Skeletal muscle tissue (tissue), 4 donors: ENCODE results near the gene MYL6B. TPM values are rescaled to one million over a fixed set of nuclear protein-coding genes. Genes with fewer than 3 reads are reported as not detected.
"Not testable (repeated sequence)": the region's sequence is repeated elsewhere in the genome, so short reads cannot be mapped to it uniquely, and the experiment has no call there.

Experiments
- H3K27ac ChIP-seq: one replicate; pipeline ENCODE4 v1.7.0; 2013; ENCODE audit warnings: mild to moderate bottlenecking, low read depth, low read length, inconsistent platforms
- H3K27me3 ChIP-seq, 3 donors: one replicate each; pipeline ENCODE4 v1.7.0; 2013; ENCODE audit warnings: low read length in 3 of 3; ENCODE audit not compliant: control insufficient read depth in 3 of 3, insufficient read depth in 3 of 3
- H3K36me3 ChIP-seq, 3 donors: one replicate each; pipeline ENCODE4 v1.7.0; 2013; ENCODE audit warnings: low read length in 3 of 3; ENCODE audit not compliant: control insufficient read depth in 3 of 3, insufficient read depth in 3 of 3
- H3K4me1 ChIP-seq, 3 donors: one replicate each; pipeline ENCODE4 v1.7.0; 2013; ENCODE audit warnings: low read length in 3 of 3, mild to moderate bottlenecking in 3 of 3; ENCODE audit not compliant: control insufficient read depth in 3 of 3, insufficient read depth in 3 of 3
- H3K4me3 ChIP-seq, 3 donors: one replicate each; pipeline ENCODE4 v1.7.0; 2013; ENCODE audit warnings: low read length in 3 of 3
- H3K9ac ChIP-seq, 3 donors: one replicate each; pipeline ENCODE4 v1.7.0; 2013; ENCODE audit warnings: low read length in 3 of 3, mild to moderate bottlenecking in 3 of 3, moderate library complexity in 2 of 3, low read depth in 1 of 3
- H3K9me3 ChIP-seq, 3 donors: one replicate each; pipeline ENCODE4 v1.7.0; 2013; ENCODE audit warnings: low read length in 3 of 3; ENCODE audit not compliant: control insufficient read depth in 3 of 3
- total RNA-seq: library from RNA; depleted of rRNA; stranded (reverse); fragments of >200 nt; gene quantifications from one replicate; pipeline ENCODE4 v1.2.3, GENCODE V29; 2014
- donor health status: Osteomylitis.

MYL6B gene
- total RNA-seq, 1 donor from 2014 or later = 451 TPM

DNA sequence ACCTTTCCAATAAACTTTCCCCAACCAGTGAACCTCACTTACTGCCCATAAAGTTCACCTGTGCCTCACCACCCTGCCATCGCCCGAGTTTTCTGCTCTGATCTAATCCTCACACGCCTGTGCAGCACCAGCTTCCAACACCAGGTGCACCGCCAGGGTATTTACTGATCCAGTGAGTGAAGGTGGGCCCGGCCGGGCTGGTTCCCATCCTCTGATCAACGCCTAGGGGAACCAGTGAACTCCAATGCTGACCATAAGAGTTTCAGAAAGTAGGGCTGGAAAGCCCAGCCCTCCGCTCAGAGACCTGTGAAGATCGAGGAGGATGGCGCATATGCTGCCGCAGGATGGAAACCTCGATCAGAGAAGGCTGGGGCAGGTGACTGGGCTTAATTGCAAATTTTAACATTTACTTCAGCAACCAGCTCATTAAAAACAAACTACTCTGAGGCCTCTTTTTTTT lies 685 bp upstream of the MYL6B start:
- no peaks in the 10 kb centered on the region for H3K27me3 ChIP-seq
- H3K27ac ChIP-seq = peak overlapping the region; percentile 98
- H3K4me1 ChIP-seq = peaks cover 29 to 41% (median 35%) of the 10 kb centered on the region in 3 donors
- H3K9me3 ChIP-seq = no peaks in the 10 kb centered on the region
- H3K9ac ChIP-seq = peak overlapping the region; percentile 88 to 95 (median 92)
- H3K36me3 ChIP-seq = peaks cover 7 to 13% (median 10%) of the 10 kb centered on the region in 3 donors
- peak overlapping the region; percentile 81 to 88 (median 83) for H3K4me3 ChIP-seq

DNA sequence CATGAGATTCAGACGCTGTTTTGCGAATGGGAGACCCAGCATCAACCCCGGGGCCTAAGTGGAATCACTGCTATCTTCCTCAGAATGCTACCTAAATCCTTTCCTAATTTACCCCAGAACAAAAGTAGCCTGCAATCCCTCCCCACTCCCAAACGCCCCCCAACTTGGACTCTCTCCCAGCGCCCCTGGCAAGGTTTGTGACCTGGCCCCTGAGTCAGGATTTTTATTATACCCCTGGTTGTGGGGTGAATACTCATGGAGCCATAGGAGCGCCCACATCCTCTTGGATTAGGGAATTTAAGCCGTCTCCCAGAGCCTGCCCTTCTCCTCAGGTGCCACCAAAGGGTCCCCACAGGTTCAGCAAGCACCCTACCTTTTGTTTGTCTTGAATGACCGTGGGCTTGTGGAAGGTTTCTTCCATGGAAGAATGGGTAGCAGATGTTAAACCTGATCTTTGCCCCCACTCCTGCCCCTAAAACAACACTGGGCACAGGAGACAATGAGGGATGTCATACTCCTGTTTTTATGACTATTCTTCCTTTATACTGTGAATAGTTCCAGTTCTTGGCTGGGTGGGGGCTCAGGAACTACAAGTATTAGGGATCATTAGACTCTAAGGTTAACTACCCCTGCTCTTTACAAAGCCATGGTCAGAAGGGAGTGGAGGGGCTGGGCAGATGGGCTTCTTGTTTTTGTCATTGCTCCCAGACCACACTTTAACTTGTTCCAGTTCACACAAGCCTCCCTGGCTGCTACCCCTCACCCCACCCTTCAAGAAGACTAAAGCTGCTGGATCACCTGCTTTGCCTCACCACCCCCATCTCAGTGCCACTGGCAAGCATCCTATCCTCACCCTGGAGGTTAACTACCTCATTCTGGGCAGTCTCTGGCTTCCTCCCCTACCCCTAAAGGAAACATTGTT lies 630 bp downstream of the MYL6B start:
- peak overlapping the region; percentile 98 for H3K27ac ChIP-seq
- no peaks in the 10 kb centered on the region for H3K9me3 ChIP-seq
- peak overlapping the region; percentile 81 to 88 (median 83) for H3K4me3 ChIP-seq
- peaks cover 31 to 48% (median 41%) of the 10 kb centered on the region in 3 donors for H3K4me1 ChIP-seq
- peaks cover 7 to 13% (median 10%) of the 10 kb centered on the region in 3 donors for H3K36me3 ChIP-seq
- no peaks in the 10 kb centered on the region for H3K27me3 ChIP-seq
- H3K9ac ChIP-seq = peak overlapping the region; percentile 86 to 92 (median 88)

- H3K4me3 ChIP-seq = peak overlapping the region; percentile 60 to 83 (median 81)
- H3K4me1 ChIP-seq = peaks cover 31 to 48% (median 41%) of the 10 kb centered on the region in 3 donors
- peaks cover 9 to 13% (median 10%) of the 10 kb centered on the region in 3 donors for H3K36me3 ChIP-seq
- H3K27ac ChIP-seq = peak overlapping the region; percentile 98
- H3K9me3 ChIP-seq = no peaks in the 10 kb centered on the region
- H3K27me3 ChIP-seq = no peaks in the 10 kb centered on the region
- H3K9ac ChIP-seq = peak overlapping the region; percentile 67 to 92 (median 88)
Observed at GRCh38 chr12:56153678-56154065, 1.3 kb downstream of the MYL6B start.

DNA sequence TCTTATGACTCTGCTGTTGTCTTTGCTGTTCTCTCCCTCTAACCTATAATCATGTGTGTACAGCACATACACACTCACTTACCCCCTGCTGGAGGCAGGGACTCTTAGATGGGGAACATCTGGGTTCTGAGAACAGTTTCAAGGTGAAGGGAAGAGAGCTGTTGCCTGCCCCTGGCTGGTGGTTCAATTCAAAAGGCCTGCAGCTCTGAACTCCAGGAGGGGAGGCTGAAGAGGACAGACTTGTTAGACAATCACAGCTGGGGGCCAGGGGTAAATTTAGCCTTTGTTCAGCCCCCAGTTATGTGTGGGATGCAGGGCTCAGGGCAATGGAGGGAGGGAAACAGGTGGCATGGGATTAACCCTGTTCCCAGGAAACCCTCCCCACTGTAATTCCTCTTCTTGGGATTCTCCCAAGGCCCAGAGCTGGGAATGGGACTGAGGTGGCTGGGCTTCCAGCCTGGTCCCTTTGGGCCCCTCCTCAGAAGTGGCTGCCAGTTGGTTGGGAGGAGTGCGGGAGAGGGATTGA lies 1.9 kb downstream of the MYL6B start:
- Histone ChIP-seq H3K36me3 (peaks cover 9 to 13% (median 10%) of the 10 kb centered on the region in 3 donors), H3K9me3 (no peaks in the 10 kb centered on the region), H3K4me3 (peak overlapping the region; percentile 60 to 83 (median 81)), H3K4me1 (peaks cover 31 to 54% (median 45%) of the 10 kb centered on the region in 3 donors), H3K27me3 (no peaks in the 10 kb centered on the region), H3K9ac (peak overlapping the region; percentile 51 to 92 (median 88)), H3K27ac (peak overlapping the region; percentile 98)

GRCh38 chr12:56154818-56155217 lies 2.4 kb downstream of the MYL6B start:
- Histone ChIP-seq H3K9ac (peak overlapping the region in 2 of 3 donors; percentile 43 to 88), H3K9me3 (no peaks in the 10 kb centered on the region), H3K36me3 (peaks cover 12 to 17% (median 14%) of the 10 kb centered on the region in 3 donors), H3K27me3 (no peaks in the 10 kb centered on the region), H3K4me1 (peaks cover 35 to 59% (median 50%) of the 10 kb centered on the region in 3 donors), H3K27ac (peak overlapping the region; percentile 98), H3K4me3 (peak overlapping the region in 2 of 3 donors; percentile 6 to 83)

- peak overlapping the region; percentile 98 for H3K27ac ChIP-seq
- H3K9me3 ChIP-seq = no peaks in the 10 kb centered on the region
- peaks cover 12 to 19% (median 18%) of the 10 kb centered on the region in 3 donors for H3K36me3 ChIP-seq
- peak overlapping the region in 1 of 3 donors; percentile 88 for H3K9ac ChIP-seq
- H3K4me1 ChIP-seq = peaks cover 40 to 64% (median 55%) of the 10 kb centered on the region in 3 donors
- peak overlapping the region in 1 of 3 donors; percentile 64 for H3K4me3 ChIP-seq
- H3K27me3 ChIP-seq = no peaks in the 10 kb centered on the region
Observed at GRCh38 chr12:56155256-56155845, 3.0 kb downstream of the MYL6B start.

GRCh38 chr12:56156464-56157200 lies 4.2 kb downstream of the MYL6B start:
- Histone ChIP-seq H3K27ac (peak overlapping the region; percentile 75), H3K4me3 (peak overlapping the region in 2 of 3 donors; percentile 77 to 78), H3K9ac (peak overlapping the region in 2 of 3 donors; percentile 80 to 83), H3K4me1 (peaks cover 48 to 72% (median 61%) of the 10 kb centered on the region in 3 donors), H3K36me3 (peaks cover 24 to 31% (median 31%) of the 10 kb centered on the region in 3 donors)
- not testable (repeated sequence) for H3K9me3 ChIP-seq, H3K27me3 ChIP-seq

GRCh38 chr12:56157201-56158028 lies 5.0 kb downstream of the MYL6B start:
- H3K27me3 ChIP-seq = no peaks in the 10 kb centered on the region
- peak overlapping the region; percentile 75 for H3K27ac ChIP-seq
- peak overlapping the region; percentile 77 to 99 (median 78) for H3K4me3 ChIP-seq
- H3K9me3 ChIP-seq = no peaks in the 10 kb centered on the region
- H3K36me3 ChIP-seq = peaks cover 30 to 38% (median 38%) of the 10 kb centered on the region in 3 donors
- peaks cover 48 to 73% (median 62%) of the 10 kb centered on the region in 3 donors for H3K4me1 ChIP-seq
- H3K9ac ChIP-seq = peak overlapping the region; percentile 70 to 83 (median 80)
